ENCODE data around the gene LCP1.

LCP1 gene

GRCh38 chr13:46146898-46147297, 35.1 kb downstream of the LCP1 start:
- Histone ChIP-seq H3K9me3 (ENCODE audit: insufficient read depth, low read length) (0 out of 2 replicates have a peak, but pooled peaks cover 4% of the 10 kb centered on the region), H3K27me3 (ENCODE audit: insufficient read depth, insufficient read length) (no peaks in the 10 kb centered on the region), H3K4me3 (ENCODE audit: insufficient read length, low read depth) (no peak overlapping the region), H3K36me3 (ENCODE audit: insufficient read depth, insufficient read length, low read length) (no peaks in the 10 kb centered on the region), H3K9ac (ENCODE audit: insufficient read length, low read depth) (no peak overlapping the region), H3K4me1 (ENCODE audit: insufficient read depth, insufficient read length) (no peaks in the 10 kb centered on the region)
- DNase-seq (ENCODE audit: low read depth, low spot score): peak; percentile 13
- no peak for TF ChIP-seq YY1 (IDR thresholded peaks at IDR 0.05; ENCODE audit: insufficient read depth, insufficient read length)
- no peak for TF ChIP-seq ZNF274 (IDR thresholded peaks at IDR 0.05; ENCODE audit: low read depth, low read length)
- TF ChIP-seq SUZ12 (IDR thresholded peaks at IDR 0.05; ENCODE audit: extremely low read depth, insufficient read depth, insufficient read length): no peak

- Histone ChIP-seq H3K36me3 (ENCODE audit: insufficient read depth, insufficient read length, low read length) (no peaks in the 10 kb centered on the region), H3K27me3 (ENCODE audit: insufficient read depth, insufficient read length) (no peaks in the 10 kb centered on the region), H3K9ac (ENCODE audit: insufficient read length, low read depth) (no peak overlapping the region), H3K9me3 (ENCODE audit: insufficient read depth, low read length) (0 out of 2 replicates have a peak, but pooled peaks cover 1% of the 10 kb centered on the region), H3K4me1 (ENCODE audit: insufficient read depth, insufficient read length) (no peaks in the 10 kb centered on the region), H3K4me3 (ENCODE audit: insufficient read length, low read depth) (no peak overlapping the region)
- no peak for DNase-seq (ENCODE audit: low read depth, low spot score)
- TF ChIP-seq SUZ12 (IDR thresholded peaks at IDR 0.05; ENCODE audit: extremely low read depth, insufficient read depth, insufficient read length): no peak
Observed at GRCh38 chr13:46145950-46146349, 36.0 kb downstream of the LCP1 start.

GRCh38 chr13:46145135-46145534, 36.8 kb downstream of the LCP1 start:
- Histone ChIP-seq H3K4me3 (ENCODE audit: insufficient read length, low read depth) (no peak overlapping the region), H3K9ac (ENCODE audit: insufficient read length, low read depth) (no peak overlapping the region), H3K36me3 (ENCODE audit: insufficient read depth, insufficient read length, low read length) (no peaks in the 10 kb centered on the region), H3K27me3 (ENCODE audit: insufficient read depth, insufficient read length) (no peaks in the 10 kb centered on the region), H3K9me3 (ENCODE audit: insufficient read depth, low read length) (no peaks in the 10 kb centered on the region), H3K4me1 (ENCODE audit: insufficient read depth, insufficient read length) (no peaks in the 10 kb centered on the region)
- no peak for DNase-seq (ENCODE audit: low read depth, low spot score)
- no peak for TF ChIP-seq SUZ12 (IDR thresholded peaks at IDR 0.05; ENCODE audit: extremely low read depth, insufficient read depth, insufficient read length)
- no peak for TF ChIP-seq ZNF274 (IDR thresholded peaks at IDR 0.05; ENCODE audit: low read depth, low read length)
- no peak for TF ChIP-seq YY1 (IDR thresholded peaks at IDR 0.05; ENCODE audit: insufficient read depth, insufficient read length)

- TF ChIP-seq YY1 (IDR thresholded peaks at IDR 0.05; ENCODE audit: insufficient read depth, insufficient read length) (no peak), ZNF274 (IDR thresholded peaks at IDR 0.05; ENCODE audit: low read depth, low read length) (no peak), SUZ12 (IDR thresholded peaks at IDR 0.05; ENCODE audit: extremely low read depth, insufficient read depth, insufficient read length) (no peak)
- Histone ChIP-seq H3K27me3 (ENCODE audit: insufficient read depth, insufficient read length) (no peaks in the 10 kb centered on the region), H3K4me1 (ENCODE audit: insufficient read depth, insufficient read length) (no peaks in the 10 kb centered on the region), H3K4me3 (ENCODE audit: insufficient read length, low read depth) (no peak overlapping the region), H3K9ac (ENCODE audit: insufficient read length, low read depth) (no peak overlapping the region), H3K36me3 (ENCODE audit: insufficient read depth, insufficient read length, low read length) (no peaks in the 10 kb centered on the region), H3K9me3 (ENCODE audit: insufficient read depth, low read length) (no peaks in the 10 kb centered on the region)
- no peak for DNase-seq (ENCODE audit: low read depth, low spot score)
Observed at GRCh38 chr13:46143184-46143701, 38.7 kb downstream of the LCP1 start.

GRCh38 chr13:46142776-46143175, 39.2 kb downstream of the LCP1 start:
- no peak for TF ChIP-seq YY1 (IDR thresholded peaks at IDR 0.05; ENCODE audit: insufficient read depth, insufficient read length)
- no peak for TF ChIP-seq ZNF274 (IDR thresholded peaks at IDR 0.05; ENCODE audit: low read depth, low read length)
- no peak for TF ChIP-seq SUZ12 (IDR thresholded peaks at IDR 0.05; ENCODE audit: extremely low read depth, insufficient read depth, insufficient read length)
- Histone ChIP-seq H3K36me3 (ENCODE audit: insufficient read depth, insufficient read length, low read length) (no peaks in the 10 kb centered on the region), H3K9ac (ENCODE audit: insufficient read length, low read depth) (no peak overlapping the region), H3K4me3 (ENCODE audit: insufficient read length, low read depth) (no peak overlapping the region), H3K4me1 (ENCODE audit: insufficient read depth, insufficient read length) (no peaks in the 10 kb centered on the region), H3K9me3 (ENCODE audit: insufficient read depth, low read length) (no peaks in the 10 kb centered on the region), H3K27me3 (ENCODE audit: insufficient read depth, insufficient read length) (no peaks in the 10 kb centered on the region)
- no peak for DNase-seq (ENCODE audit: low read depth, low spot score)

- Histone ChIP-seq H3K27me3 (ENCODE audit: insufficient read depth, insufficient read length) (no peaks in the 10 kb centered on the region), H3K4me1 (ENCODE audit: insufficient read depth, insufficient read length) (no peaks in the 10 kb centered on the region), H3K9ac (ENCODE audit: insufficient read length, low read depth) (no peak overlapping the region), H3K4me3 (ENCODE audit: insufficient read length, low read depth) (no peak overlapping the region), H3K36me3 (ENCODE audit: insufficient read depth, insufficient read length, low read length) (no peaks in the 10 kb centered on the region), H3K9me3 (ENCODE audit: insufficient read depth, low read length) (no peaks in the 10 kb centered on the region)
- TF ChIP-seq SUZ12 (IDR thresholded peaks at IDR 0.05; ENCODE audit: extremely low read depth, insufficient read depth, insufficient read length) (no peak), ZNF274 (IDR thresholded peaks at IDR 0.05; ENCODE audit: low read depth, low read length) (no peak), YY1 (IDR thresholded peaks at IDR 0.05; ENCODE audit: insufficient read depth, insufficient read length) (no peak)
- DNase-seq (ENCODE audit: low read depth, low spot score): no peak
Observed at GRCh38 chr13:46140044-46140443, 41.9 kb downstream of the LCP1 start.

GRCh38 chr13:46137627-46138317, 44.2 kb downstream of the LCP1 start:
- Histone ChIP-seq H3K4me1 (ENCODE audit: insufficient read depth, insufficient read length) (no peaks in the 10 kb centered on the region), H3K9me3 (ENCODE audit: insufficient read depth, low read length) (no peaks in the 10 kb centered on the region), H3K27me3 (ENCODE audit: insufficient read depth, insufficient read length) (no peaks in the 10 kb centered on the region), H3K4me3 (ENCODE audit: insufficient read length, low read depth) (no peak overlapping the region), H3K9ac (ENCODE audit: insufficient read length, low read depth) (no peak overlapping the region), H3K36me3 (ENCODE audit: insufficient read depth, insufficient read length, low read length) (no peaks in the 10 kb centered on the region)
- DNase-seq (ENCODE audit: low read depth, low spot score): no peak
- TF ChIP-seq SUZ12 (IDR thresholded peaks at IDR 0.05; ENCODE audit: extremely low read depth, insufficient read depth, insufficient read length): no peak
- TF ChIP-seq YY1 (IDR thresholded peaks at IDR 0.05; ENCODE audit: insufficient read depth, insufficient read length): no peak
- TF ChIP-seq ZNF274 (IDR thresholded peaks at IDR 0.05; ENCODE audit: low read depth, low read length): no peak
